ENCODE results near the gene TET1.
"Not testable (repeated sequence)": the region's sequence is repeated elsewhere in the genome, so short reads cannot be mapped to it uniquely, and the experiment has no call there.

TET1 gene

DNA sequence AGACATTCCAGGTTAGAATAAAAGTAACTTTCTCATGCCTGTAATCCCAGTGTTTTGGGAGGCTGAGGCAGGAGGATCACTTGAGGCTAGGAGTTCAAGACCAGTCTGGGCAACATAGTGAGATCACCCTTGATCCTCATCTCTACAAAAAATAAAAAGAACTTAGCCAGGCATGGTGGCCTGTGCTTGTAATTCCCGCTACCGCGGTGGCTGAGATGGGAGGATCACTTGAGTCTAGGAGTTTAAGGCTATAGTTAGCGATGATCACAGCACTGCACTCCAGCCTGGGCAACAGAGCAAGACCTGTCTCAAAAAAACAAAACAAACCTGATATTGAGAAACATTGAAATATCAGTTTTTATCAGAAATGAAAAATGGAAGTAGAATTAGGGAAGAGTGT is 4.6 kb downstream of the TET1 start:
- DNase-seq (ENCODE audit: low spot score) = no peak

DNA sequence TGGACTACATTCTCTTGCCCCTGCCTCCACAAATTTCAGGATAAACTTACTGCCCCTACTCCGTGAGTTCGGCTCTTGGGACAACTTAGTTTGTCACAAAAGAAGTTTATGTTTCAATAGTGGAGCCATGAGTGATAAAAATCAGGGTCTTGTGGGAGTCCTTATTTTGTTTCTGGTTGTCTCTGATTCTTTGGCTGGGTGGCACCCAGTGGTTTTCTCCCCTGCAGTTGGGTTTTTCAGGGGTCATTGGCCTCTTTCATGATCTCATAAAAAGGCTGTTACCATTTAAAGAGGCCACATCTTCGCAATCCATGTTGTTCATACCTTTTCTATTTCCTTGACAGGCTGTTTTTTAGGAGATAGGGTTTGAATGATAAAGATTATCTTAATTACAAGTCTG is 5.5 kb downstream of the TET1 start:
- DNase-seq (ENCODE audit: low spot score) = no peak

DNA sequence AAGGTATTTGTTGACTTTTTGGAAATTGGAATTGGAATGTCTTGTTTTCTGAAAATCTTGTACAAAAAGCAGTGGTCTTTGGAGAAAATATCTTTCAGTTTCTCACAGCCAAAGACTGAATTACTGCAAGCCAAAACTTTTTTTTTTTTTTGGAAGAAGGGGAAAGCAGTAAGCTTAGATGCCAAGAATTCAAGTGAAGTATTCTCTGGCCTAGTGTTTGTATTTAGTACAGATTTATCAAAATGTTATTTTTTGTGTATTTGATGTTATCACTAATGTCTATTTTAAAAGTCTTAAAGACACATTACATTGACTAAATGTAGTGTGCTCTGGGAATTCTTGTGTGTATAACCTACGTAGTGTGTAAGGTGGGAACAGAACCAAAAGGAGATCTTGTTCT is 6.2 kb downstream of the TET1 start:
- no peak for DNase-seq (ENCODE audit: low spot score)

DNA sequence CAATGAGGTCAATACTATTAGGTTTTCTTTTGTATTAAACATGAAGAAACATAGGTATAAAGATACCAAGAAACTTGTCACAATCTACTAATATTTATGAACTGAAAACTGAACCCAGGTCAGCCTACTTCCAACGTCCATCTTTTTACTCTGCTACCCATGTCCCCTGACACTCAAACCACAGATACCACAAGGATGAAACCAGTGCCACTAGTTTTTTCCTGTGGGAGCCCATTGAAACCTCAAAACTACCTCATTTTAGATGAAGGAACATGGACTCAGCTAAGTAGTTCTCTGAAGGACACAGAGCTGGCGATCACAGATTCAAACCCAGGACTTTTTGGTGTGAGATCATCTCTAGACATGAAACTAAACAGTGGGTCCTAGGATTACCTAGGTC is 6.8 kb downstream of the TET1 start:
- no peak for DNase-seq (ENCODE audit: low spot score)

DNA sequence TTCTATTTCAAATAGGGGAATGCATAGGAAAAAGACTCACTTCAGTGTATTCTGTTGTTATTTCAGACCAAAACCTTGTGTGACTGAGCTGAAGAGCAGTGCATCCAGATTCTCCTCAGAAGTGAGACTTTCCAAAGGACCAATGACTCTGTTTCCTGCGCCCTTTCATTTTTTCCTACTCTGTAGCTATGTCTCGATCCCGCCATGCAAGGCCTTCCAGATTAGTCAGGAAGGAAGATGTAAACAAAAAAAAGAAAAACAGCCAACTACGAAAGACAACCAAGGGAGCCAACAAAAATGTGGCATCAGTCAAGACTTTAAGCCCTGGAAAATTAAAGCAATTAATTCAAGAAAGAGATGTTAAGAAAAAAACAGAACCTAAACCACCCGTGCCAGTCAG is 12.0 kb downstream of the TET1 start:
- DNase-seq (ENCODE audit: low spot score) = no peak

DNA sequence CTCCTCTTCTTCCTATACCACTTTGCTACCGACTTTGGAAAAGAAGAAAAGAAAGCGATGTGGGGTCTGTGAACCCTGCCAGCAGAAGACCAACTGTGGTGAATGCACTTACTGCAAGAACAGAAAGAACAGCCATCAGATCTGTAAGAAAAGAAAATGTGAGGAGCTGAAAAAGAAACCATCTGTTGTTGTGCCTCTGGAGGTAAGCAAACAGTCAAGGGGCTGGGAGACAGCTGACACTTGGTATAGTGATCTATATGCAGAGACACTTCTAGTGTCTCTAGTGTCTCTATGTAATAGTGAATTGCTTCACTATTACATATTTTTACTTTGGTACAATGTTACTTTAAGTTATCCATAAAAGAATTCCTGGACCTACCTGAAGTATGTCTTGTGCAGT is 13.9 kb downstream of the TET1 start:
- DNase-seq (ENCODE audit: low spot score) = no peak

DNA sequence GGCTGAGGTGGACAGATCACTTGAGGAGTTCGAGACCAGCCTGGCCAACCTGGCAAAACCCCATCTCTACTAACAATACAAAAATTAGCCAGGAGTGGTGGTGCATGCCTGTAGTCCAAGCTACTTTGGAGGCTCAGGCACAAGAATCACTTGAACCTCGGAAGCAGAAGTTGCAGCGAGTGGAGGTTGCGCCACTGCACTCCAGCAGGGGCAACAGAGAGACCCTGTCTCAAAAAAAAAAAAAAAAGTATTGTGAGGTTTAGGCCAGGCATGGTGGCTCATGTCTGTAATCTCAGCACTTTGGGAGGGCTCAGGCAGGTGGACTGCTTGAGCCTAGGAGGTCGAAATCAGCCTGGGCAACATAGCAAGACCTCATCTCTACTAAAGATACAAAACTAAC is 16.0 kb downstream of the TET1 start:
- DNase-seq (ENCODE audit: low spot score) = no peak

DNA sequence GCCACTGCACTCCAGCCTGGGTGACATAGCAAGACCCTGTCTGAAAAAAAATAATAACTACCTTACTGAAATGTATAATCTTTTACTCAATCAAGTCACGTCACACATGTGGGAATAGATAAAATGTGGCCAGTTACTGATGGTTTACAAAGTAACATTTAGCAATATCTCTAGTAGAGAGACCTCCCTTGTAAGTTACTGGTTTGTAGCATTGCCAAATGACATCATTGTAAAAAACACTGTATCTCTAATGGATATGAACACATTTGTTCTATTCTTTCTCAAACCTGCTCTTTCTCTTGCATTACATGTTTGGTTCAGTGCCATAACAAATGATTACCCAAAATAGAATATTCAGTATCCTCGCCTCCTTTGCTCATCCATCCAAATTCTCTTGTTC is 18.8 kb downstream of the TET1 start:
- no peak for DNase-seq (ENCODE audit: low spot score)

DNA sequence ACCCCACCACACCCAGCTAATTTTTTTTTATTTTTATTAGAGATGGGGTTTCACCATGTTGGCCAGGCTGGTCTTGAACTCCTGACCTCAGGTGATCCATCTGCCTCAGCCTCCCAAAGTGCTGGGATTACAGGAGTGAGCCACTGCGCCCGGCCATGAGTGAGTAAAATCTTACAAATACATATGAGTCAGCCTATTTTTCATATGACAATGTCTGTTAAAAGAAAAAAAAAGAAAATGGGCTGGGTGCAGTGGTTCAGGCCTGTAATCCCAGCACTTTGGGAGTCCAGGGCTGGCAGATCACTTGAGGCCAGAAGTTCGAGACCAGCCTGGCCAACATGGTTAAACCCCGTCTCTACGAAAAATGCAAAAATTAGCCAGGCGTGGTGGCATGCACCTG is 24.1 kb downstream of the TET1 start:
- DNase-seq (ENCODE audit: low spot score) = not testable (repeated sequence)

DNA sequence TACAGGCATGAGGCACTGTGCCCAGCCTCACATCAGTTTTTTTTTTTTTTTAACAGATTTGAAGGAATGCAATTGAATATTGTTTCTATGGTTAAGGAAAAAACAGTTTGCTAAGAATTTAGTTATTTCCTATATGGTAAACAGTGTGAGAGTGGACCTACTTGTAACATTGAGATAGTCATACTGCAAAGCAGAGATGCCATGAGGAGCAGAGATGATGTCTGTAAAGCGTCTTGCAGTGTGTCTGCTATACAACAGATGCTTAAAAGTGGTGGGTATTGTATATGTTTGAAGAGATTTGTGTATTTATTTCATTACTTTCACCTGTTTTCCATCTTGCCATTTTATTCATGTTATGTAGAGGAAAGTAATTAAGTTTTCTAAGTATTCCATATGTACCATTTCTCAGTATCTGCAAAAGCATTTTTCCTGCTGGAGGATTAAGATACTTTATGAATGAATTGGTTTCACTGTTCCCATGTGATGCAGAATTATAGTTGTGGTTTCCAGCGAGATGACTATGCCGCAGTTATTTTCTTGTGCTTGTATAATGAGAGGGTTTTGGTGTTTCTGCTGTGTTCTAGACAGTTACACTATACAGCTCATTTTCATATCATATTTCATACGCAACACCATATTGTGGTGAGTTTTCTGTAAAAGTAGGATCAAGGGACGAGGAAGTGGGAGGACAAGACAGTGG is 26.6 kb downstream of the TET1 start:
- DNase-seq (ENCODE audit: low spot score) = no peak

DNA sequence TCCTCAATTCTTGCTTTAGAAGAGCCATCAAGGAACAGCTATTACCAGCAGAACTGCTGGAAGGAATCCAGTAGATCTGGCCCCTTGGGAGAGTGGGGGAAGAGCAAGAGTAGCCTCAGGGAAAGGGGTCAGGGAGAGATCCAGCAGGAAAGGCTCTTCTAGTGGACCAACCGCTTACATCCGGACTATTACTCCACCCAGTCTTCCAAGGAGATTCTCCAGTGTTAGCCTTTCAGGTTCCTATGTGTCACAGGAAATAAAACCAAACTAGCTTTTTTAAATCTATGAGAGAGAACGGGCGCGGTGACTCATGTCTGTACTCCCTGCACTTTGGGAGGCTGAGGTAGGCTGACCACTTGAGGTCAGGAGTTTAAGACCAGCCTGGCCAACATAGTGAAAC is 34.3 kb downstream of the TET1 start:
- no peak for DNase-seq (ENCODE audit: low spot score)

DNA sequence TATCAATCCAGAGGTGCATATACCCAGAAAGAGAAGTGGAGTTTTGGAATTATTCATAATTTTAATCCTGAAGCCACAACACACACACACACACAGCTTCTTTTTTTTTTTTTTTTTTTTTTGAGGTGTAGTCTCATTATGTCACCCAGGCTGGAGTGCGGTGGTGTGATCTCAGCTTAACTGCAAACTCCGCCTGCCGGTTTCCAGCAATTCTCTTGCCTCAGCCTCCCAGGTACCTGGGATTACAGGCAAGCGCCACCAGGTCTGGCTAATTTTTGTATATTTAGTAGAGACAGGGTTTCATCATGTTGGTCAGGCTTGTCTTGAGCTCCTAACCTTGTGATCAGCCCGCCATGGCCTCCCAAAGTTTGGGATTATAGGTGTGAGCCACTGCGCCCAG is 35.4 kb downstream of the TET1 start:
- DNase-seq (ENCODE audit: low spot score) = no peak

DNA sequence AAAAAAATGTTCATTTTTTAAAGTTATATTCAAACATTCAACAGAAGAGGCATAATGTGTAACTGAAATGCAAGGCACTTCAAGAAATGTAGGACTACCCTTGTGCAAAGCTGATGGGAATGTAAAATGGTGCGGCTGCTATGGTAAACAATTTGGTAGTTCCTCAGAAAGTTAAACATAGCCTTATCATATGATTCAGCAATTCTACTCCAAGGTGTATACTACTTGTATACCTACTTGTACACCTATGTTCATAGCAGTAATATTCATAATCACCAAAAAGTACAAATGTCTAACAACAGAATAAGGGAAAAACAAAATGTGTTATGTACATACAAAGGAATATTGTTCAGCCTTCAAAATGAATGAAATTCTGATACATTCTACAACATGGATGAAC is 37.3 kb downstream of the TET1 start:
- DNase-seq (ENCODE audit: low spot score) = no peak

DNA sequence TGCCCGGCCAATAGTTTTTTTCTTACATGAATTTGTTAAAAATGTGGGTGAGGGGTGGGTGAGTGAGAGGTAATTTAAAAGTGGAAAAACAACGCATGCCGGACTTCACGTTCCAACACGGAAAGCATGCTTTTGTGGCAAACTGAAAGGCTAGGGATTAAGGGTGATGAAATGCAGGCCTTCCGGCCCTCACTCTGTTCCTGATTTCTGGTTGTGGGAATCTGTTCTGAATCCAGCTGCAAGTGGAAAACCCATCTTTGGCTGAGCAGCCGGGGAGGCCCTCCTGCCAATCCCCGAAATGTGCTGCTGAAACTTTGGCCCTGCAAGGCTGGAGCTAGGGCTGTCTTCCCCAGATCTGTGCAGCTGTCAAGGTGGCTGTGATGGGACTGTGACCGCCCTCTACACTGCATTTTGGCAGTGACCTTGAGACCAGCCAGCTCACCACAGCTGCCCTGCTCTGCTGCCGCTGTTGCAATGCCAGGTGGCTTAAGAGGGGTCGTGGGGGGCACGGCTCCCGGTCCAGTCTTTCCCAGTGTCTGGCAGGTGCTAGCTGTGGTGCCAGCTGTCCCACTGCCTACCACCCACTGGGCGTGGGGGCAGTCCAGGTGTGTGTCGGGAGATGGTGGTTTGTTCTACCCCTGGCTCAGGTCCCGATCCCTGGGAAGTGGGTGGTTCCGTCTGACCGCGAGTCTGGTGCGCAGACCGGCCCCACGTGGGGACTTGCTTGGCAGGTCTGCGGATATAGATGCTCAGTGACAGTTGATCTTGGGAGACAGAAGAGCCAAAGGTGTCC is 39.0 kb downstream of the TET1 start:
- DNase-seq (ENCODE audit: low spot score) = peak; percentile 40

DNA sequence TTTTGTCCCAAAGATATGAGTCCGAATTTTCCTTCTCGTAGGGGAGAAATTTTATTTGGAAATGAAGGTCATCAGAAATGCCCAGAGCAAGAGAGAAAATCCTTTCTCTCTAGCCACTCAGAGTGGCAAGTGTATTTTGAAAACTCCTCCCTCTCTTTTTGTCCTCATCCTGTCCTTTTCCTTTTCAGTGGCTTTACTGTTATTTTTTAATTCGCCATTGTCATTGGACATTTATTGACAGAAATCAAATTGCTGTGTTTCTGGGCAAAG is 39.6 kb downstream of the TET1 start:
- no peak for DNase-seq (ENCODE audit: low spot score)

DNA sequence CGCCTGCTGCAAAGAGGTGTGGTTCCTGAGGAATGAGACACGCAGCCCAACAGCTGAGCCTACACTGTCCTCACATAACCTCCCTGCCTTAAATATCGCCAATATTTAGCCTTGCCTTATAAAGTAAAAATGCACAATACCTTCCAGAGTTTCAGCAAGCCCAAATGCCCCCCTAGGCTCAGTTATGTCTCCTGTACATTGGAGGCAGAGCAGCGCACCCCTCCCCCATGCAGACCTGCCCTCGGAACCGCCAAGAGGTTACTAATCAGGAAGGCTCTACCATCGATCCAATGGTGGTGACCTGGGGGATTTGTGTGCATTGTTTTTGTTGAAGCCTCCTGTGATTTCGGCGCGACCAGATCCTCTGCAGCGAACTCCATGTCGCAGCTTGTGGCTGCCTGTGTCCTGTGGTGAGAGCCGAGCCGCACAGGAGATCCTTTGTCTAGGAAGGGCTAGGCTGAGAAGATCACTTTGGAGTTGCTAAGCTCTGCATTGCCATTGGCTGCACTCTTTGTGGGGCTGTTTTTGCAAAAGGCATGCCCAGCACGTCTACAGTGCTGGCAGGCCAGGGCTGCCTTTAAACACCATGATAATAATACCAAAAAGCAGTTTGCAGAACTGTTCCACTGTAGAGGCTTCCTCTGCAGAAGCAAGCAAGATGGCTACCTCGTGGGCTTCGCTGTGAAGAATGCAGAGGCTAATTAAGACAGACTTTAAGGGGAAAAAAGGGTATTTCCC is 40.1 kb downstream of the TET1 start:
- peak; percentile 93 for DNase-seq (ENCODE audit: low spot score)

DNA sequence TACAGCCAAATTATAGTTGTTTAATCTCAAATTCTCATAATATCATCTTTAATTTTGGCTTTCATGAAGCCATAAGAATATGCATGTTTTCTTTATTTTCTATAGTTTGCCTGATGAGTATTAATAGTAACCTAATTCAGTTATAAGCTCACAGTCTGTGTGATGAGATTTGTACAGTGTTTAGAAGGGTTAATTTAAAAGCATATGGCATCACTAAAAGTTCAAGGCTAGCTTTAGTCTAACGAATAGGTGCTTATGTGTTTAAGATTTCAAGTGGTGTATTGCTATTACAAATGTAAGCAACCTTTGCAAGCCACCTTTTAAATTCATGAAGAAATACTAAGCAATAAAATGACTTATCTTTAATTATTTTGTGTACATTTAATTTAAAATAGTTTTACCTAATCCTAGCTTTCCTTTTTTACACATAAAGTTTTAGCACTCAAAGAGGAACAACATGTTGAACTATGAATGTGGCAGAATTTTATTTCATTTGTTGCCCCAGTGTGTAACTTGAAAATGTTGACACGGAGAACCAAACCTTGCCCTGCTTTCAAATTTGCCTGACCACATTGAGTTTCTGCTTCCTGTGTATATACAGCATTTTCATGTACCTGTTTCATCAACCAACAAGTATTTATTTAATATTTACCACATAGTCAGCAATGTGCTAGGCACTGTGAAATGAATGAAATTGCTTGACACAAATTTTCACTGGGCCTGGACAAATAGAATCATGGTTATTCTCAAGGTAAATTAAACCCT is 41.5 kb downstream of the TET1 start:
- no peak for DNase-seq (ENCODE audit: low spot score)

DNA sequence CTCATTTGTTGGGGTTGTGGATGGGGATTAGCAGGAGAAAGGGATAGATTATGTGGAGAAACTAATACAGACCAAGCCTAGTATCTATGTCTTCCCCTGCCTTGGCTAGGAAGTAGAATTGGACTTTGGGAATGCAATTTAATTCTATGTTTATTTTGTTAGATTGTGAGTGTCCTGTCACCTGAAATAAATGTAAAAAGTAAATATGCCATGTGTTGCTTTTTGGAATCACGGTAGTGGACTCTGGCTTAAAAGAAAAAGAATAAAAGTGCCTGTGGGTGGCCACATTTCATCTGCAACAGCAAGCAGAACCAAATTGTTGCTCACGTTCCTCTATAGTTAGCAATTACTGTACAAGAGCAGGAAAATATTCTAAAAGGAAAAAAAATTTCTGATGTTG is 42.3 kb downstream of the TET1 start:
- no peak for DNase-seq (ENCODE audit: low spot score)

DNA sequence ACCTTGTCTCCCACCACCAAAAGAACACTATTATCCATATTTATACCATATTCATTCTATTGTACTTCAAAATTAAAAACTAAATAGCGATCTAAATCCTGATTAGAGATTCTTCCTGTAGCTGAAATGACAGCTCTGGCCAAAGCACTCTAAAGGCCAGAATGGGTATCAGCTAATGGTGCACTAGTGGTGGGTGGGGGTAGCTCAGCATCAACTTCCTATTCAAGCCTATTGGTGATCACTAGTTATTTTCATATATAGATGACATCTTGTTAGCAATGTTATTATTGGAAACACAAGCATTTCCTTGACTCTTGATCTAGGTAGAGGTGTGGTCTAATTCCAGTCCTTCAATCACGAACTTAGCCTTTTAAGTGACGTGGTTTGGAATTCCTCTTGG is 43.6 kb downstream of the TET1 start:
- DNase-seq (ENCODE audit: low spot score) = no peak

DNA sequence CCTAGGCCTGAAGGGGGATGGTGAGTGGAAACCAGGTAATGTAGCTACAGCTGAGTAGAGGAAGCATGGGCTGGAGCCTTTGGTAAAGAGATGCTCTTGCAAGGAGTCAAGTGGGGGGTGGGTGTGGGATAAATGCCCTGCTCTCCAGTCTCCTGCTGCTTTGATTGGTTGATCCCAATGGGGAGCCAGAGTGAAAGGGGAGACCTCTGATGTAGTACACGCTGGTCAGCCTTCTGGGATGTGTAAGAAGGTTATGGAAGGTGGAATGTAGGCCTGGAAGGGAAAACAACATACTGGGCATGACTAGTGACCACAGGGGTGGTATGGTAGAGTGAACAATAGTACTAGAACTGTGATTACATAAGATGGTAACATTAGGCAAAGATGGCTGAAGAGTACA is 44.3 kb downstream of the TET1 start:
- no peak for DNase-seq (ENCODE audit: low spot score)

DNA sequence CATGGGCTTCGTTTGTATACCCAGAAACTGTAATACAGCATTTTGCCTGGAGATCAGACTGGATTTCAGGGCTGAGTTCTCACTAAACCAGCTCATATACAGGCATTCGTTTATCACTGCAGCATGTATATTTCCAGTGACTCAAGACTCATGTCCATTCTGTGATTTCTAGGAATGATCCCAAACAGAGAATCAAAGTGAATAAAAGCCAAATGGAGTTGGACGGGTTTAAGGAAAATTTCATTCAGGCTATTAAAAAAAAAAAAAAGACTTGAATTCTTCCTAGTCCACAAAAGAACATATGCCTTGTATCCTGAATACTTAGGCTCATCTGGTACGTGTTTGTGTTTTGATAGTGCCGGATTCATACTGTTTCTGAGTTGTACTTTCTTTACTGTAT is 46.8 kb downstream of the TET1 start:
- no peak for DNase-seq (ENCODE audit: low spot score)

DNA sequence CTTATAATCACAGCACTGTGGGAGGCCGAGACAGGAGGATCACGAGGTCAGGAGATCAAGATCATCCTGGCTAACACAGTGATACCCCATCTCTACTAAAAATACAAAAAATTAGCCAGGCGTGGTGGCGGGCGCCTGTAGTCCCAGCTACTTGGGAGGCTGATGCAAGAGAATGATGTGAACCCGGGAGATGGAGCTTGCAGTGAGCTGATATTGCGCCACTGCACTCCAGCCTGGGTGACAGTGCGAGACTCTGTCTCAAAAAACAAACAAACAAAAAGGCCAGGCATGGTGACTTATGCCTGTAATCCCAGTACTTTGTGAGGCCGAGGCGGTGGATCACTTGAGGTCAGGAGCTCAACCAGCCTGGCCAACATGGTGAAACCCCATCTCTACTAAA is 49.9 kb downstream of the TET1 start:
- not testable (repeated sequence) for DNase-seq (ENCODE audit: low spot score)

DNA sequence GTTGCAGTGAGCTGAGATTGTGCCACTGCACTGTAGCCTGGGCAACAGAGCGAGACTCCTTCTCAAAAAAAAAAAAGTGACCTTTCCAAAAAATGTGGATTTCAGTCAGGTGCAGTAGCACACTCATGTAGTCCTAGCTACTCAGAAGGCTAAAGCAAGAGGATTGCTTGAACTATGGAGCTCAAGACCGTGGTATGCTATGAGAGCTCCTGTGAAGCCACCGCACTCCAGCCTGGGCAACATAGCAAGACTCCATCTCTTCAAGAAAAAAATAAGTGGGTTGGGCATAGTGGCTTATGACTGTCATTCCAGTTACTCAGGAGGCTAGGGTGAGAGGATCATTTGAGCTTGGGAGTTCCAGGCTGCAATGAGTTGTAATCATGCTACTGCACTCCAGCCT is 51.1 kb downstream of the TET1 start:
- DNase-seq (ENCODE audit: low spot score) = no peak

Data from SW480 (cell line).